ENCODE measurements around the gene NRIP2.

GRCh38 chr12:2832550-2833127 is 2.2 kb downstream of the NRIP2 start:
- TF ChIP-seq CTCF (conservative IDR thresholded peaks at IDR 0.05; ENCODE audit: low read length), result no peak
- TF ChIP-seq EZH2phosphoT487 (IDR thresholded peaks at IDR 0.05; ENCODE audit: borderline replicate concordance, low read depth, low read length), result no peak
